NCI-H510A (cell line): ENCODE measurements around the gene FKBP5.
"Not testable (repeated sequence)": the region's sequence is repeated elsewhere in the genome, so short reads cannot be mapped to it uniquely, and the experiment has no call there.

Experiments
- DNase-seq: peaks from one replicate; lab custom pipeline; 2025; lab: John Stamatoyannopoulos, UW

Gene FKBP5

DNA sequence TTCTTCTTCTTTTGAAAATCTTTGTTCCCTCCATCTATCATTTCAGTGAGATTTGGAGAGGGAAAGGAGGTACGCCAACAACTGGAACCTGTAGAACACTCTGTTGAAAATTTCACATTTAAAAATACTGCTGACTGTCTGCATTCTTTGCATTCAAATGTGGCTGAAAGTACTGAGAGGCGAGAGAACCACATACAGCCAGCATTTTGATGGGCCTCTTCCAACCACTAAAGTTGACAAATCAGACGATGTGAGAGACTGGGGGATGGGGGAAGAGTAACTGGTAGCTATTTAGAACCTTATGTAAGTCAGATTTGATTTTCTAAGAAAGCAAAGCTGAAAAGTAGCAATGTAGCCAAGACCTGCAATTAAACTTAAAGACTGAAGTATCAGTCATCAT, 77.5 kb downstream of the FKBP5 start:
- DNase-seq = no peak

DNA sequence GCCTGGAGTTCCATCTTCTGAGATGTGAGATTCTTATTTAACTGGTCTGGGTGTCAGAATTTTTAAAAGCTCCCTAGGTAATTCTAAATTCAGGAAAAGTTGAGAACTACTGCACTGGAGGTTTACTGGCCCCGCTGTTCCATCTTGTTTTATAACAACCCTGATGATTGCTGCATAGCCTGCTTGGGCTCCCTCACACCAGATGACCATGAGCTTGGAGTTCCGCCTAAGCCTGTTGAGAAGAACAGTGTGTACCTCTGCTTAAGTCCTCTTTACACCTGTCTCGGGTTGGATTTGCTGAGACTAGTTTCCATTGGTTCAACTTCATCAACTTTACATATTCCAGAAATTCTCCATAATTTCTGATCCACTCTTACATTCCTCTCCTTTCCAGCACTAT, 77.9 kb downstream of the FKBP5 start:
- no peak for DNase-seq

DNA sequence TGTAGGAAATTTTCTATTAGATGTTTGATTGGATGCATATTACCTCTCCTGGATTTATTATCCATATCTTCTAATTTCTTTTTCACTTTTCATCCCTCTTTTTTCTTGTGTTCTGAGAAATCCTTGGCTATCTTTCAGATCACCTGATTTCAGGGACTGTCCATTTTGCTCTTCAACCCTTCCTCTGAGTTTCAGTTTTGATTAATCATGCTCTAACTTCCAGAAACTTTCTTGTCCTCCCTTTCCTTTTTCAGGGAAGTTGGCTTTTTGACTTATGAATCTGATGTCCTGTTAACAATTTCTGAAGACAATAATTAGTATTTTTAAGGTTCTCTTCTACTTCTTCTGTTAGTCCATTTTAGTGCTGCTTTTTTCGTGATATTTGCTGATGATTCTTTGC, 79.1 kb downstream of the FKBP5 start:
- DNase-seq = no peak

DNA sequence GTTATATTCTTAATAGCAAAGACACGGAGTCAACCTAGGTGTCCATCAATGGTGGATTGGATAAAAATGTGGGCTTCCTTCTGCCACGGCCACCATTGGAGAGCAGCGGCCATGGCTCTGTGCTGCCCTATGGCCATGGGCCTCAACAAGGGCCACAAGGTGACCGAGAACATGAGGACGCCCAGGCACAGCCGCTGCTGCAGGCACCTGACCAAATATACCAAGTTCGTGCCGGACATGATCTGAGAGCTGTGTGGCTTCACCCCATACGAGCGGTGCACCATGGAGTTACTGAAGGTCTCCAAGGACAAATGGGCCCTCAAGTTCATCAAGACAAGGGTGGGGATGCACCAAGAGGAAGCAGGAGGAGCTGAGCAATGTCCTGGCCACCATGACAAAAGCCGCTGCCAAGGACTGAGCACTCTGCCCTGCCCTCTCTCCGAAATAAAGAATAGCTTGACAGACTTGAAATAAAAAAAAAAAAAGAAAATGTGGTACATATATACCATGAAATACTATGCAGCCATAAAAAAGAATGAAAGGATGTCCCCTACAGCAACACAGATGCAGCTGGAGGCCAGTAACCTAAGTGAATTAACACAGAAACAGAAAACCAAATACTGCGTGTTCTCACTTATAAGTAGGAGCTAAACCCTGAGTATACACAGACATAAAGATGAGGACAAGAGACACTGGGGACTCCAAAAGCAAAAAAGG, 81.0 kb downstream of the FKBP5 start:
- DNase-seq = no peak

DNA sequence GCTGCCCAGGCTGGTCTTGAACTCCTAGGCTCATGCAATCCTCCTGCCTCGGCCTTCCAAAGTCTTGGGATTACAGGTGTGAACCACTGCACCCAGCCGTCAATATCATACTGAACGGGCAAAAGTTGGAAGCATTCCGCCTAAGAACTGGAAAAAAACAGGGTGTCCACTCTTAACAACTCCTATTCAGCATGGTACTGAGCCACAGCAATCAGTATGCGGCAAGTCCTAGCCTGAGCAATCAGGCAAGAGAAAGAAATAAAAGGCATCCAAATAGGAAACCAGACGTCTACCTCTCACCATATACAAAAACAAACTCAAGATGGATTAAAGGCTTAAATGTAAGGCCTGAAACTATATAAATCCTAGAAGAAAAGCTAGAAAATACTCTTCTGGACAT, 83.1 kb downstream of the FKBP5 start:
- DNase-seq = no peak

DNA sequence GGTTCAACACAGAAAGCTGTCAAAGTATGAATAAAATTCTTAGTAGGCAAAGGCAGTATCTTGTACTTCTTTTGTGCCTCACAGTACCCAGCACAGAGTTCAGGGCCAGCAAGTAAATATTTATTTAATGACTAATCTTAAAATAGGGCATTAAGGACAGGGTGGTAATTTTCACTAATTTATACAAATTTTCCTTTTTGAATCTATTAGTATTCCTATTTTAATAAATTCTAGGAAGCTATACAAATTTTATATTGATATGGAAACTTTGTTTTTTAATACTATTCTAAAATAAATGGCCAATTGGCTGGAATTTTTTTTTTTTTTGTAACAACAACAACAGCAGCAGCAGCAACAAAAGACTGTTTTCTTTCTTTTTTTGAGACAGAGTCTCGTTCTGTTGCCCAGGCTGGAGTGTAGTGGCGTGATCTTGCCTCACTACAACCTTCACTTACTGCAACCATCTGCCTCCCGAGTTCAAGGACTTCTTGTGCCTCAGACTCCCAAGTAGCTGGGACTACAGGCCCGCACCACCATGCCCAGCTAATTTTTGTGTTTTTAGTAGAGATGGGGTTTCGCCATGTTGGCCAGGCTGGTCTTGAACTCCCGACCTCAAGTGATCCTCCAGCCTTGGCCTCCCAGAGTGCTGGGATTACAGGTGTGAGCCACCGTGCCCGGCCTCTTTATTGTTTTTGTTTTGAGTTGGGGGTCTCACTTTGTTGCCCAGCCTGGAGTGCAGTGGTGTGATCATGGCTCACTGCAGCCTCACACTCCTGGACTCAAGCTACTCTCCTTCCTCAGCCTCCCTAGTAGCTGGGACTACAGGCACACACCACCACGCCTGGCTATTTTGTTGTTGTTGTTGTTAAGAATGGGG, 85.2 kb downstream of the FKBP5 start:
- DNase-seq = no peak

DNA sequence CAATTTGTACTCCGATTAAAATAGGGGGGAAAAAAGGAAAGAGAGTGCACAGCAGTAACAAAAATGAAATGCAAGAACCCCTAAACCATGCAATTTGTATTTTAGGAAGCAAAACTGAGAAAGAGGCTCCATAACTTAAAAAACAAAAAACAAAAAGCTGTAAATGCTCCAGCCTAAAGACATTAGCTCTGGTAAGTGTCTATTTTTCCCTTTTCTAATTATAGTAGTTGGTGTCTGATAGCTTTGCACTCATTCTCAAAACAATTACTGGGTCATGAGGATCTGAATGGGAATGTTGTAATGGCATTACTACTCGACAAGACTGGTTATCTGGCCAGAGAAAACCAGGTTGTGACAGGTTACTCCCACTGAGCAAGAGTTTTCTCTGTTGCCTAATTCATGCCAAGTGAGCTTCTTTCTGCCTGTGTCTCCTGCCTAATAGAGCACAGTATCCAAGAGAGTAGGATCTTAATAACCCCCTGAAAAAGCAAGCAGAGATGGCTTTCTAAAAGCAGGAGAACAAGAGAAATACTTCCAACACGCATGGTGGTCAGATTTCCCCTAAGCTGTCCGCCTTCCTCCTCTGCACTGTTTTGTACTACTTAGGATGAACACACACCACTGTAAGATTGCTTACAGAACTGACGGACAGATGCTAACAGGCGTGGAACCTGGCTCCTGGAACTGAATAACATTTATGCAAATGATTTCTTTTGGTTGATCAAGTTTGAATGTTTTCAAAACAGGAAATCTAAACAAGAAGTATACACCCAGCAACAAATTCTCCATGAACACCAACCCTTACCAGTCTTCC, 86.4 kb downstream of the FKBP5 start:
- no peak for DNase-seq

DNA sequence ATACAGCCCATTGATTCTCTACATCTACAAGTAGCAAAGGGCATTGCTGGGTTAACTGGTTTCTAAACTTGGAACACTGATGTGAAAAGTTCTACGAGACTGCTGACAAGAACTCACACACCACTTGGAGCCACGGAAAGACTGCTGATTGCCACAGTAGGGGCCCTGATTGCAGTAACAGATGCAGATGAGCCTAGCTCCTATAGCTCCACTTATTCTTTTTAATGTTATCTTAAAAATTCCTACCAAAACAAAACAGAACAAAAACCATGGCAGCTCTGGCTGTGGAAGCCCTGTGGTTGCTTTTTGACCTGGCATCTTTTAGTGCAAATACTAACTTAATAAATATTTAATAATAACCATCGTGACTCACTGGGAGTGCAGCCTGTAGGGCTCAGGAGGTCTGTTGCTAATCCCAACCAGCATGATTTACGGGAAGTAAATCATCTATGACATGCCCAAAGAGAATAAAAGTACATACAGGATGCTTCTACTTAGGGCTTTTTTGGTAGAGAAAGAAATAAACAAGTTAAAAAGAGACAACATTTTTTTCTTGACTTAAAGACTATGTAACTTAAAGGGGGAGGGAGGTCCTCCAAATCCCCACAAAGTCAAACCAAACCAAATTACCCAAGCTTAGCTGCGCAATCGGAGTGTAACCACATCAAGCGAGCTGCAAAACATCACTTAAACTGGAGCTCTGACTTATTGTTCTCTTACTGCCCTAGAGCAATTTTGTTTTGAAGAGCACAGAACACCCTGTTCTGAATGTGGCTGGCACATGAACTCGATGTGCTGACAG, 87.2 kb downstream of the FKBP5 start:
- DNase-seq = no peak

DNA sequence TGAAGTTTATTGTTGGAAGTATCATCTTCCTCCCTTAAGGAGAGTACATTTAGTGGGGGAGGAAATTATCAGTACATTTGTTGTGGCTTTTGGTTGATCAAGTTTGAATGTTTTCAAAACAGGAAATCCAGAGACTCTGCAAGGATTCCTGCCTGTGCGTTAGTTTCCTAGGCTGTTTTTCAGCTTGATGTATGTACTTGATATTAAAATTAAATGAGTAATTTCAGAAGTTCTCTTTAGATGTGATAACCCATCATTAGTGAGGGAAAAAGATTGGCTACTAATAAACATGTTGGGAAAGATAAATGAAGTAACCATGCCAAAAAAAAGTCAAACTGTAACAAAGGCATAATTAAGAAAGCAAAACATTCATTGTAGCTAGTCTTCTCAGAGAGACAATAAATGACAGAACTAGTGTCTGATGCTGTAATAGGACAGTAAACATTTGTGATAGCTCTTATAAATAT, 88.0 kb downstream of the FKBP5 start:
- no peak for DNase-seq

DNA sequence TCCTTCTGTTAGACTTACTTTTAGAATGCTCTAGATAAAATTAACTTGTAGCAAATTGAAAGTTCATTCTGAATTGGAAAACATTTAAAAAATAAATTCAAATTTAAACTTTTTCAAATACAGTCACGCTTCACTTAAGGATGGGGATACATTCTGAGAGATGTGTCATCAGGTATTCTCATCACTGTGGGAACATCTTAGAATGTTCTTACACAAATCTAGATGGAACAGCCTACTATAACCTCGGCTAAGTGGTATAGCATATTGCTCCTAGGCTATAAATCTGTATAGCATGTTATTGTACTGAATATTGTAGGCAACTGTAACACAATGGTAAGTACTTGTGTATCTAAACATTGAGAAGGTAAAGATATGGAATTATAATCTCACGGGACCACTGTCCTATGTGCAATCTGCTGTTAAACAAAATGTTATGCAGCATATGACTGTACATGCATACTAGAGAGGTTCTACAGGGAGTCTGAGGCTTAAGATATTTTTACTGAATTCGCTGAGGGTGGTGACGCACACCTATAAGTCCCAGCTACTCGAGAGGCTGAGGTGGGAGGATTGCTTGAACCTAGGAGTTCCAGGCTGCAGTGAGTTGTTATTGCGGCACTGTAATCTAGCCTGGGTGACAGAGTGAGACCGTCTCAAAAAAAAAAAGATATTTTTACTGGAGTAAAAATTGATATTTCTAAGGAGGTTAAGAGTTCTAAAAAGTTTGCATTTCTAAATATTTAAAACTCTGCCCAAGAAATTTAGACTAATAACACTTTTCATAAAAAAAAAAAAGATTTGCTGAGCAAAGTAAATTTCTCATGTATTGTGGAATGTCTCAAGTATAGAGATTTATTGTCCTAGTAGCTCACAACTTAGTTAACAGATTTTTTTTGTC, 88.7 kb downstream of the FKBP5 start:
- DNase-seq = no peak

DNA sequence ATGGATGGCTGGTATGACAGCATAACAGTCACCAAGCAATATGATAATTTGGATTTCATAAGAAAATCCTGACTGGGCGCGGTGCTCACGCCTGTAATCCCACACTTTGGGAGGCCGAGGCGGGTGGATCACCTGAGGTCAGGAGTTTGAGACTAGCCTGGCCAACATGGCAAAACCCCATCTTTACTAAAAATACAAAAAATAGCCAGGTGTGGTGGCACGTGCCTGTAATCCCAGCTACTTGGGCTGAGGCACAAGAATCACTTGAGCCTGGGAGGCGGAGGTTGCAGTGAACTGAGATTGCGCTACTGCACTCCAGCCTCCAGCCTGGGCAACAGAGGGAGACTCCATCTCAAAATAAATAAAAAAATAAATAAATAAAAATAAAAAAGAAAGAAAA, 90.1 kb downstream of the FKBP5 start:
- not testable (repeated sequence) for DNase-seq

DNA sequence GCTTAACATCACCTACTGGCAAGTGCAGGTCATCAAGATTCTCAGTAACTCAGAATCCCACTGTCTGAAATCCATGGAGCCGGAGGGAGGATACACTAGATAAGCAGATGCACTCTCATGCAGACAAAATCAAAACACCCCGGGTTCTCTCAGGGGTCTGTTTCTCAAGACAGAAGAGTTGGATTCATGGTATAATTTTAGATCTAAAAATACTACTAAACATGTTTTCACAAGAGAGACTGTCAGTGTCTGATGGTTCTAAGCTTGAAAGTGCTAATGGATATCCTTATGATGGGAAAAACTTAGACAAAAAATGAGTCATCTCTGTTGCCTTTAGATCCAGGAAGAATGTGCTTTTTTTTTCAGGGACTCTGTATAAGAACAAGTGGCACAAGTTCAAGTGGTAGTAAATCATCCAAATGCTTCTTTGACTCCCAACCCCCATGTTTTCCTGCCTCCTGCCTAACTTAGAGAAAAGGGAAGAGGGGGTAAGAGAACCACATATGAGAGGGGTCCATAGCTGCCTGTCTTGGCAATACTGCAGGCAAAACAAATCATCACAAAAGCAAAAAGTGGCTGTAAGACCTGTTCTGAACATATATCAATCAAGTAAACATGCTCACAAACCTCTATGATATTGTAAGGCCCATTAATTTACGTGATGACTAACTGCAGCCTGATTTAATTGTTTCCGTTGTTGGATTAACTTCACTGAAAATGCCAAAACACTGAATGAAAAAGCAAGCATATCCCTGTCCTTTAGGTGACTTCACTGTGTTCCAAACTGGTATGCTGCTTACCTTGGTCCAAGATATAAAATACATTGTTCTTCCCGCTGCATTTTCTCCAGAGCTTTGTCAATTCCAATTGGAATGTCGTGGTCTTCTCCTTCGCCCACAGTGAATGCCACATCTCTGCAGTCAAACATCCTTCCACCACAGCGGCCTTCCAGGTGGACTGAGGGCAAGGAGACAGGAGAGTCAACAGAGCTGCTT, 92.0 kb downstream of the FKBP5 start:
- DNase-seq = no peak

DNA sequence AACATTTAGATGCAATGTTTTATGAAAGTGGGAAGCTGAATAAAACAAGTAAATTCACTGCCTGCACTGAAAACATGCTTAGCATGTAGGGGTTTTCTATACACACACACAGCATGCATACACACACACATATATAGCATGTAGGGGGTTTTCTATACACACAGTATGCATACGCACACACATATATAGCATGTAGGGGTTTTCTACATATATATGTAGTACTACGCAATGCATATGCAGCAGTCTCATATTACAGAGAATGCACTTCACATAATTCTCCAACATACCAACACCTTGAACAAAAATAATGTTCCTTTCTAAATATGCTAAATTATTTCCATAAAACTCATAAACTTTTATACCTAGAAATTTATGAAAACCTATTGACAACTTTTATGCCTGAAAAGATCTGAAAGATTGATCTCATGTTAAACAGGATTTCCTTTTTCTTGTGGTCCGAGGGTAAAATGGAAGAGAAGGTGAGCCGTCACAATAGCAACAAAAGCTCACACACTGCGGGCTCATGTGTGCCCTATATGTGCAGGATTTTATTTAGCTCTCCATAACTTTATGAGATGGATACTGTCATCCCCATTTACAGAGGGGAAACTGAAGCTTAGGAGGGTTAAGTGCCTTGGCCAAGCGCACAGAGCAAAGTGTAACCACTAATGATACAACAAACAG, 94.1 kb downstream of the FKBP5 start:
- no peak for DNase-seq

DNA sequence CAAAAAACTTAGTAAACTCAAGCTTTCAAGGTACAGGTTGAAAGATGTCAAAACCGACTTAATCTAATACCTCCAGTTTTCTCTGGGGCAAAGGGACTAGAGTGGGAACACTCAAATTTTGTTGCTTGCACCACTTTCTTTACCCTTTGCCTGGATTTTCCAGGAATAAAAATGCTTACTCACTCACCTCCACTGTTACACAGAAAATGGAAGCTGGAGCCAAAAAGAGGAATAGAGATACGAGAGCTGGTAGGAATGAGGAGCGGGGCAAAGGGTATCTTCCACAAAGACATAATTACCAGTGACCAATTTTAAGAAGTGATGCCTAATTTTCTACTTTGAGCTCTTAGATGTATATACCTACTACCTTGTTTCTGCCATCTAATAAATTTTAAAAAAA, 96.5 kb downstream of the FKBP5 start:
- DNase-seq = no peak

DNA sequence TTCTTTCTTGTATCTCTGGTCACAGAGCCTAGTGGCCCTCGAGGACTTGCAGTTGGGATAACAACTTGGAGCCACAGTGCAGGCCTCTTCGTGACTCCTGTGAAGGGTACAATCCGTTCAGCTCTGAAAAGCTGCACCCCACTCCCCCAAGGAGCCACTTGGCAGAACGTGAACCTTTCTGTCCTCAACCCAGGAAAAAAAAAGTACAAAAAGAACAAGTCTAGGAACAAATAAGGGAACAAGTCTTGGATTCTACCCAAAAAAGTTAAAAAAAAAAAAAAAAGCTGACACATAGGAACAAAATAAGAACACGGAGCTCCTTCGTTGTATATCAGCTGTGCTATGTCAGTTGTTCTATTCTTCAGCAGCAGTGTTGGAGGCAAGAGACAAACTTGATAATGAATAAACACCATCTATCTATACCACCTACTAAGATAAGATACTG, 98.1 kb downstream of the FKBP5 start:
- no peak for DNase-seq

DNA sequence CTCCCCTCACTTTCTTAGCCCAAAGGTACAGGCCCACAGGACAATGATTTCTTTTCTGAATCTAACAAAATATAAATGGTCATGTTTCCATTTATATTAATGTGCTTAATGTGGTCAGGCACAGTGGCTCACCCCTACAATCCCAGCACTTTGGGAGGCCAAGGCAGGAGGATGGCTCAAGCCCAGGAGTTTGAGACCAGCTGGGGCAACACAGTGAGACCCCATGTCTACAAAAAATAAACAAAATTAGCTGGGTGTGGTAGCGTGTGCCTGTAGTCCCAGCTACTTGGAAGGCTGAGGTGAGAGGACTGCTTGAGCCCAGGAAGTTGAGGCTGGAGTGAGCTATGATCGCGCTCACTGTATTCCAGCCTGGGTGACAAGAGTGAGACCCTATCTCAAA, 98.8 kb downstream of the FKBP5 start:
- no peak for DNase-seq

DNA sequence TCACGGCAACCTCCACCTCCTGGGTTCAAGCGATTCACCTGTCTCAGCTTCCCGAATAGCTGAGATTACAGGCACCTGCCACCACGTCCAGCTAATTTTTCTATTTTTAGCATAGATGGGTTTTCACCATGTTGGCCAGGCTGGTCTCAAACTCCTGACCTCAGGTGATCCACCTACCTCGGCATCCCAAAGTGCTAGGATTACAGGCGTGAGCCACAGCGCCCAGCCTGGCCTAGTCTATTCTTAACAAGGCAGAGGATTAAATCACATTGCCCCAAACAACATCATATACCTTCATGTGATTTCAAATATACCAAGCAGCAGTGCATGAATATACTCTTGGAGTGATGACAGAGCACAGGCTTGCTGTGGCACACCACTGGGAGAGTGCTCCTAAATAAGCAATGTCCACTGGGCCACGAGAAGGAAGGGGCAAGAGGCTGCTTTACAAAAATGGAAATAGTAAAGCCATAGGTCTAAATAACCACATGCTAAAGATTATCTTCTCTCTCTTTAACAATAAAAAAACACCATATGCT, 99.4 kb downstream of the FKBP5 start:
- no peak for DNase-seq

DNA sequence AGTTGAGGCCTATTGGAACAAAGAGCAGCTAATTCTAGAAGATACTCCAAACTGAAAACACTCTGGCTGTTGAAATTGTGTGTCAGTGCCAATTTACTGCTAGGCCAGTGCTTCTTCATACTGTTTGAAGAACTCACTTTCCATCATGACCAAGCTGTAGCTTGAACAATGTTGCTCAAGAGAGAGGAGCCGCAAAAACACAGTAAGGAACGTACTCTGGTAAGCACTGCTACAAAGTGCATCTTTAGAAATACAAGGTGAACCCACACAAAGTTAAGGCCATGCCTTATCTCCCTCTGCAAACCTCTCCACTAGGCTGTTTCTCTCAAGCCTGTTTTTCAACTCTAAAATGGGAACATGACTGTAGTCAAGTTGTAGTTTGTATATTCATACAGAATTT, 101.5 kb downstream of the FKBP5 start:
- no peak for DNase-seq
